Activated CD4-positive, CD25-positive, alpha-beta regulatory T cell treated with anti-CD3 and anti-CD28 coated beads, Interleukin-2, amount 50 U/mL, for 16 hours (primary cell): ENCODE data around the gene GALNT6.

Experiments used
- DNase-seq: peaks from one replicate; pipeline ENCODE4 v3.0.0-alpha.2; 2020; ENCODE audit warnings: low read depth, low spot score

The GALNT6 gene

GRCh38 chr12:51391283-51392123 is at the start of gene GALNT6:
Gene GALNT6, minus strand, starts transcription at chr12:51391406. Its CDS starts 11,625 bp downstream, at chr12:51379781.
- peak; percentile 43 for DNase-seq

- no peak for DNase-seq
Observed at GRCh38 chr12:51439330-51439729, 48.1 kb upstream of the GALNT6 start.

- no peak for DNase-seq
Observed at GRCh38 chr12:51437431-51437830, 46.2 kb upstream of the GALNT6 start.

- DNase-seq: no peak
Observed at GRCh38 chr12:51434305-51434704, 43.1 kb upstream of the GALNT6 start.

- DNase-seq: no peak
Observed at GRCh38 chr12:51432921-51433320, 41.7 kb upstream of the GALNT6 start.

- DNase-seq: no peak
Observed at GRCh38 chr12:51430196-51430895, 39.1 kb upstream of the GALNT6 start.

- DNase-seq: no peak
Observed at GRCh38 chr12:51429700-51430099, 38.5 kb upstream of the GALNT6 start.

GRCh38 chr12:51428256-51428655 is 37.0 kb upstream of the GALNT6 start:
- DNase-seq: no peak

GRCh38 chr12:51424662-51425539 is 33.7 kb upstream of the GALNT6 start, which contains the start of gene SLC4A8:
Gene SLC4A8, plus strand, starts transcription at chr12:51424831. Its CDS starts 157 bp downstream, at chr12:51424988.
- DNase-seq: peak; percentile 53

- DNase-seq: no peak
Observed at GRCh38 chr12:51424094-51424661, 33.0 kb upstream of the GALNT6 start.

GRCh38 chr12:51421266-51421884 is 30.2 kb upstream of the GALNT6 start:
- no peak for DNase-seq

GRCh38 chr12:51419425-51420193 is 28.4 kb upstream of the GALNT6 start:
- DNase-seq: no peak

- no peak for DNase-seq
Observed at GRCh38 chr12:51417826-51418225, 26.6 kb upstream of the GALNT6 start.

- no peak for DNase-seq
Observed at GRCh38 chr12:51415931-51416330, 24.7 kb upstream of the GALNT6 start.

- DNase-seq: no peak
Observed at GRCh38 chr12:51413791-51414190, 22.6 kb upstream of the GALNT6 start.

- DNase-seq: no peak
Observed at GRCh38 chr12:51413149-51413548, 21.9 kb upstream of the GALNT6 start.

GRCh38 chr12:51409846-51410245 is 18.6 kb upstream of the GALNT6 start:
- no peak for DNase-seq

GRCh38 chr12:51407604-51408003 is 16.4 kb upstream of the GALNT6 start:
- DNase-seq: no peak

- no peak for DNase-seq
Observed at GRCh38 chr12:51406859-51407258, 15.7 kb upstream of the GALNT6 start.

GRCh38 chr12:51406290-51406689 is 15.1 kb upstream of the GALNT6 start:
- no peak for DNase-seq
